Stimulated activated CD8-positive, alpha-beta memory T cell treated with anti-CD3 and anti-CD28 coated beads, Interleukin-7, amount 100 ng/mL, for 4 hours (primary cell): ENCODE results near the gene MAP2K3.
"Not testable (repeated sequence)": the region's sequence is repeated elsewhere in the genome, so short reads cannot be mapped to it uniquely, and the experiment has no call there.

Experiments
- DNase-seq, 2 donors: peaks; one replicate each; pipeline ENCODE4 v3.0.0-alpha.2; 2020; ENCODE audit warnings: low read depth in 2 of 2

MAP2K3 gene

GRCh38 chr17:21296097-21297025, 11.8 kb downstream of the MAP2K3 start:
- no peak for DNase-seq

GRCh38 chr17:21297026-21297520, 12.6 kb downstream of the MAP2K3 start:
- no peak for DNase-seq

- DNase-seq = no peak
These were observed 13.1 kb downstream of the MAP2K3 start for GRCh38 chr17:21297597-21297996.

GRCh38 chr17:21298056-21298982, 13.8 kb downstream of the MAP2K3 start:
- DNase-seq = no peak

- no peak for DNase-seq
These were observed 14.5 kb downstream of the MAP2K3 start for GRCh38 chr17:21298983-21299519.

GRCh38 chr17:21299981-21300600, 15.6 kb downstream of the MAP2K3 start:
- no peak for DNase-seq

- no peak for DNase-seq
These were observed 16.4 kb downstream of the MAP2K3 start for GRCh38 chr17:21300601-21301571.

- DNase-seq = no peak
These were observed 17.4 kb downstream of the MAP2K3 start for GRCh38 chr17:21301593-21302550.

GRCh38 chr17:21302711-21303425, 18.4 kb downstream of the MAP2K3 start:
- DNase-seq = no peak

GRCh38 chr17:21303441-21304065, 19.0 kb downstream of the MAP2K3 start:
- no peak for DNase-seq

GRCh38 chr17:21304091-21304490, 19.6 kb downstream of the MAP2K3 start:
- no peak for DNase-seq

GRCh38 chr17:21304551-21305151, 20.1 kb downstream of the MAP2K3 start:
- DNase-seq = not testable (repeated sequence)

- not testable (repeated sequence) for DNase-seq
These were observed 21.1 kb downstream of the MAP2K3 start for GRCh38 chr17:21305431-21306180.

GRCh38 chr17:21306611-21307272, 22.2 kb downstream of the MAP2K3 start:
- not testable (repeated sequence) for DNase-seq

GRCh38 chr17:21307273-21307625, 22.7 kb downstream of the MAP2K3 start:
- not testable (repeated sequence) for DNase-seq

- not testable (repeated sequence) for DNase-seq
These were observed 24.4 kb downstream of the MAP2K3 start for GRCh38 chr17:21308931-21309381.
